Measurements from ENCODE around the gene TBXA2R. TPM values are rescaled to one million over a fixed set of nuclear protein-coding genes. Genes with fewer than 3 reads are reported as not detected.
A peak's percentile ranks its signal among the peaks of the same experiment; 100 is the strongest.

Gene TBXA2R
- total and polyA plus RNA-seq, 4 donors, result 1.7 to 6.0 (median 5.4) TPM

- no peak overlapping the region for H3K9ac ChIP-seq (ENCODE audit: low read depth in 1 of 2, low read length in 2 of 2)
- no peaks in the 10 kb centered on the region for H3K9me3 ChIP-seq (ENCODE audit: control insufficient read depth in 4 of 4, low read length in 3 of 4)
- no peak overlapping the region for H3K27ac ChIP-seq (ENCODE audit: low read depth in 1 of 2, low read length in 2 of 2)
- H3K4me1 ChIP-seq (ENCODE audit: control insufficient read depth in 4 of 4, insufficient read depth in 4 of 4, low read length in 3 of 4), result peaks cover 7 to 16% (median 12%) of the 10 kb centered on the region in 4 donors
- TF ChIP-seq RAD21 (IDR thresholded peaks at IDR 0.05) (no peak), ATF3 (IDR thresholded peaks at IDR 0.05) (no peak), NR2F2 (IDR thresholded peaks at IDR 0.05) (no peak), HNF4G (IDR thresholded peaks at IDR 0.05) (no peak), SP1 (IDR thresholded peaks at IDR 0.05) (no peak)
- peaks cover 0 to 11% (median 6%) of the 10 kb centered on the region in 4 donors for H3K36me3 ChIP-seq (ENCODE audit: control insufficient read depth in 4 of 4, insufficient read depth in 3 of 4, low read depth in 1 of 4, low read length in 3 of 4)
- 93% methylated on average over 28 of the region's 28 CpGs for WGBS
- no peak for DNase-seq (ENCODE audit: low spot score)
- H3K27me3 ChIP-seq (ENCODE audit: control insufficient read depth in 4 of 4, insufficient read depth in 4 of 4, low read length in 3 of 4), result no peaks in the 10 kb centered on the region
- H3K4me3 ChIP-seq (ENCODE audit: low read depth in 1 of 3, low read length in 3 of 3), result no peak overlapping the region
Observed at GRCh38 chr19:3643674-3644313, 37.1 kb upstream of the TBXA2R start.

DNA sequence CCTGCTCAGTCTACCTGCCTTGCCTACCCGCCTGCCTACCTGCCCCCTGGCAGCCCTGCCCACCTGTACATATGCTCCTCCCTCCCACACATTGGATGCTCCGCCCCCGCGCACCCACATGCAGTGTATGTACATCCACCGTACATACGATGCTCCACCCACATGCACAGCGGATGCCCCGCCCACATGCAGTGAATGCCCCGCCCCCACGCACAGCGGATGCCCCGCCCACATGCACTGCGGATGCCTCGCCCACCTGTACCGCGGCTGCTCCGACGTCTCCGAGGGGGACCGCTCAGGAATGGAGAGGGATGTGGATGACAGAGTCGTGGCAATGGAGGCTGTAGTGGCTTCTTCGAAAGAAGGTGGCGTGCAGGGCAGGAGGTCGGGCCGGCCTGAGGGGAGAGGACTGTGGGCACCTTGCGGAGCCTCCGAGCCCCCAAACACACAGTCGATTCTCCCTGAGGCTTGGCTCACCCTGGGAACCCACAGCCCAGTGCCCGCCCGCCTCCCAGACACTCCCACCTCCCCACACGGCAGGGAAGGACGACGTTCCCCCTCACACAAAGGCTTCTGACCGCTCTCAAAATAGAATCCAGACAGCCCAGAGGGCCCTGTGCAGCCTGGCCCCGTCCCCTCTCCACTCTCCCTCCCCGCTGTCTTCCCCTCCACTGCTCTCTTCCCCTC lies 36.5 kb upstream of the TBXA2R start:
- peak; percentile 42 for DNase-seq (ENCODE audit: low spot score)
- Histone ChIP-seq H3K4me3 (ENCODE audit: low read depth in 1 of 3, low read length in 3 of 3) (no peak overlapping the region), H3K4me1 (ENCODE audit: control insufficient read depth in 4 of 4, insufficient read depth in 4 of 4, low read length in 3 of 4) (peaks cover 7 to 16% (median 12%) of the 10 kb centered on the region in 4 donors), H3K36me3 (ENCODE audit: control insufficient read depth in 4 of 4, insufficient read depth in 3 of 4, low read depth in 1 of 4, low read length in 3 of 4) (peaks cover 0 to 17% (median 8%) of the 10 kb centered on the region in 4 donors), H3K27me3 (ENCODE audit: control insufficient read depth in 4 of 4, insufficient read depth in 4 of 4, low read length in 3 of 4) (no peaks in the 10 kb centered on the region), H3K9me3 (ENCODE audit: control insufficient read depth in 4 of 4, low read length in 3 of 4) (no peaks in the 10 kb centered on the region), H3K9ac (ENCODE audit: low read depth in 1 of 2, low read length in 2 of 2) (no peak overlapping the region), H3K27ac (ENCODE audit: low read depth in 1 of 2, low read length in 2 of 2) (no peak overlapping the region)
- WGBS, result 93% methylated on average over 36 of the region's 36 CpGs
- TF ChIP-seq JUND (IDR thresholded peaks at IDR 0.05), result no peak
- no peak for TF ChIP-seq ZBTB33 (IDR thresholded peaks at IDR 0.05)
- no peak for TF ChIP-seq HNF4G (IDR thresholded peaks at IDR 0.05)
- TF ChIP-seq FOXA1 (IDR thresholded peaks at IDR 0.05), result no peak
- no peak for TF ChIP-seq ATF3 (IDR thresholded peaks at IDR 0.05)
- TF ChIP-seq FOXA2 (IDR thresholded peaks at IDR 0.05), result no peak
- no peak for TF ChIP-seq TAF1 (conservative IDR thresholded peaks at IDR 0.05)
- TF ChIP-seq GABPA (IDR thresholded peaks at IDR 0.05 in 1 of 2, conservative IDR thresholded peaks at IDR 0.05 in 1 of 2), result no peak
- no peak for TF ChIP-seq EGR1 (IDR thresholded peaks at IDR 0.05; ENCODE audit: low read depth in 2 of 2)
- no peak for TF ChIP-seq NR2F2 (IDR thresholded peaks at IDR 0.05)
- no peak for TF ChIP-seq SP1 (IDR thresholded peaks at IDR 0.05)
- TF ChIP-seq RAD21 (IDR thresholded peaks at IDR 0.05), result no peak
- no peak for TF ChIP-seq YY1 (IDR thresholded peaks at IDR 0.05)
- TF ChIP-seq CTCF (IDR thresholded peaks at IDR 0.05; ENCODE audit: low read depth, low read length, missing input control), result no peak
- TF ChIP-seq HNF4A (conservative IDR thresholded peaks at IDR 0.05), result no peak
- TF ChIP-seq, protein P1, sequence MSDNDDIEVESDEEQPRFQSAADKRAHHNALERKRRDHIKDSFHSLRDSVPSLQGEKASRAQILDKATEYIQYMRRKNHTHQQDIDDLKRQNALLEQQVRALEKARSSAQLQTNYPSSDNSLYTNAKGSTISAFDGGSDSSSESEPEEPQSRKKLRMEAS (IDR thresholded peaks at IDR 0.05), result no peak

All from liver (tissue), 9 donors.